ENCODE measurements around the gene ATP13A5. TPM values are rescaled to one million over a fixed set of nuclear protein-coding genes. Genes with fewer than 3 reads are reported as not detected.

Gene ATP13A5
- total RNA-seq, 1 experiment from 2014 or later: not detected

Other genes starting within 250 kb of the ATP13A5 start
- 0.51 TPM in 1 of 2 replicates, not detected in the other for gene PLAAT1, start 137.5 kb downstream of the ATP13A5 start, total RNA-seq (2014; rRNA removed; shearing (Covaris generic))
- 0.23 TPM in 2 replicates for gene ATP13A4, start 176.1 kb upstream of the ATP13A5 start, total RNA-seq (2014; rRNA removed; shearing (Covaris generic))
- 31.4 and 35.9 TPM in 2 replicates for gene OPA1, start 214.5 kb upstream of the ATP13A5 start, total RNA-seq (2014; rRNA removed; shearing (Covaris generic))

Data from HT-29 (cell line).